Right ventricle myocardium superior (tissue), 1 donor: ENCODE results near the gene ZNF697. TPM values are rescaled to one million over a fixed set of nuclear protein-coding genes. Genes with fewer than 3 reads are reported as not detected.
"Not testable (repeated sequence)": the region's sequence is repeated elsewhere in the genome, so short reads cannot be mapped to it uniquely, and the experiment has no call there.

Experiments
- ATAC-seq: fragments of 200-7000 bp; cut with Tn5 transposase; one replicate; pipeline ENCODE4 v1.9.1; 2020; ENCODE audit warnings: mild to moderate bottlenecking; ENCODE audit not compliant: poor library complexity
- DNase-seq: peaks from one replicate; pipeline ENCODE4 v3.0.0-alpha.2; 2020
- intact Hi-C: fragments of 100-400 bp; cut with DNase I; formaldehyde crosslinking; loops from one replicate; pipeline ENCODE4 v1.11.2; 2022
- long read RNA-seq: library from polyadenylated mRNA; unstranded; transcript quantifications from one replicate; pipeline ENCODE4 v2.0.0, GENCODE V29; 2021
- total RNA-seq: library from RNA; stranded (reverse); fragmentation: NEBNext Ultra II Directional; extraction: Animal tissue kit (Norgen Biotek cat#: 25700); gene quantifications from one replicate; pipeline ENCODE4 v1.2.1, GENCODE V29; 2021
- donor health status: DM: no; HTN: yes; CAD: no; lungs with severe emphysema.

The ZNF697 gene
- 9.2 TPM for total RNA-seq
- long read RNA-seq, partial matches to known transcripts, result 0 of 1 reads
- long read RNA-seq, other reads (novel, unspliced or antisense), result 1 of 1 reads

- peak; percentile 99 for DNase-seq
- ATAC-seq, result peak; percentile 96
- intact Hi-C loops, result no loop called here
Observed at GRCh38 chr1:119647734-119648619, at the start of gene ZNF697. ZNF697 (minus strand) TSS chr1:119648266; CDS start chr1:119626100, 22,166 bp downstream.

- no peak for ATAC-seq
- no peak for DNase-seq
- intact Hi-C loops, result no loop called here
Observed at GRCh38 chr1:119697598-119697997, 49.5 kb upstream of the ZNF697 start.

DNA sequence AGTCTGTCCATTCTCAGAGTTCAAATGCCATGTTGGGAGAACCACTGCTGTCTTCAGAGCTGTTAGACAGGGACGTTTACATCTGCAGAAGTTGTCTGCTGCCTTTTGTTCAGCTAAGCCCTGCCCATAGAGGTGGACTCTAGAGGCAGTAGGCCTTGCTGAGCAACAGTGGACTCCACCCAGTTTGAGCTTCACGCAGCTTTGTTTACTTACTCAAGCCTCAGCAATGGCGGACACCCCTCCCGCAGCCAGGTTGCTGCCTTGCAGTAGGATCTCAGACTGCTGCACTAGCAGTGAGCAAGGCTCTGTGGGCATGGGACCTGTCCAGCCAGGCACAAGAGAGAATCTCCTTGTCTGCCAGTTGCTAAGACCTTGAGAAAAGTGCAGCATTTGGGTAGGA, 48.8 kb upstream of the ZNF697 start:
- intact Hi-C loops, ATAC-seq, DNase-seq: not testable (repeated sequence)

DNA sequence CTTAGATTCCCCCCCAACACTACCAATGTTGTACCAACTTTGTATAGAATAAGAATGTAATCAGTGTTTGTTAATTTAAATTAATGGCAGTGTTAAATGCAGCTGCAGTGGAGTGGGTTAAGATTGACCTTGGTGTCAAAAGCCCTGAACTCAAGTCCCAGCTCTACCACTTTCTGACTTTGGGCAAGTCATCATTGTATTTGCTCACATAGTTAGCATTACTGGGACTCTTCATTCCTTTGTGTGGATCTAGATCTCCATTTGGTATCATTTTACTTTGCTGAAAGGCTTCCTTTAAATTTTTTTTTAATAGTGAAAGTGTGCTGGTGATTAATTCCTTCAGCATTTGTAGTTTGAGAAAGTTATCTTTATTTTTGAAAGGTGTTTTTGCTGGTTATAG, 41.4 kb upstream of the ZNF697 start:
- no peak for DNase-seq
- intact Hi-C loops, result no loop called here
- no peak for ATAC-seq

- ATAC-seq (no peak), DNase-seq (no peak)
- intact Hi-C loops, result no loop called here
Observed at GRCh38 chr1:119688810-119689209, 40.7 kb upstream of the ZNF697 start.

DNA sequence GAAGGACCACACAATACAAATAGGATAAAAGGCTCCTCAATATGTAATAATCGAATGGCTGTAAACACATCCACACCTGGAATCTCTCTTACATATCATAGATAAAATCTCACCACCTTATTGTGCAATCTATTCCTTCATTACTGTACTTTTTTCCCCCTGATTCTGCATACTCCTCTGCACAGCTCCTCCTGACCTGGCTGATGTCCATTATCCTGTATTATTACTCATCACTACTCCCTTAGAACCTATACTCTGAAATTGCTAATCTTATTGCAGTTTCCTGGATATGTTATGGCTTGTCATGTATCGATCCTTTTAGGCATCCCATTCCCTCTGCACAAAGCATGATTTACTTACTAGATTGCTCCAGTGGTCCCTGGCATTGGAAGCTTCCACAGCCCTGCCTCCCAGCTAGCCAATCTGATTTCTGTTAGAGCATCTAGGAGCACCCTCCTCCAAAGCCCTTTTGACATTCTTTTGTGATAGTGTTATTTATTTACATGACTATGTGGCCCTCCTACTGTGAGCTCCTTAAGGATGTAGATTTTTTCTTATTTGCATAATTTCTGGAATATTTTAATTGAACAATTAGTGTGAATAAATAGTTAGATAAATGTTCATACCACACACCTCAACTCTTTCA, 39.5 kb upstream of the ZNF697 start:
- ATAC-seq, result no peak
- no peak for DNase-seq

DNA sequence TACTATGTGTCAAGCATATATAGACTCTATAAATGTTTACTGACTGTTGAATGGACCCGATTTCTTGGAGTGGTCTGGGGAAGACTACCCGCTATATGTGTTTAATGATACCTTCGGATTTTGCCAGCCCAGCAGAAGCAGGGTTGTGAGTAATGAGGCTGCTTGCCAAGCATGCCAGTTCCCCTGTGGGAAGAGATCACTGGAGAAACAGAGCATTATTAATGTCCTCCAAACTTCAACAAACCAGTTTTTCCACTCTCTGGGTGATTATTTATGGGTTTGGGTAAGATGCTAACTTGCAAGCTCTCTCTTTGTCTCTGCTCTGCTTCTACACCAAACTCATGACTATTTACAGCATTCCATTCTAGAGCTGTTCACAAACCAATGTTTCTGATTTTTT, 38.6 kb upstream of the ZNF697 start:
- no peak for ATAC-seq
- intact Hi-C loops, result no loop called here
- DNase-seq, result no peak

More for the DNA sequence above, 39.5 kb upstream of the ZNF697 start:
- intact Hi-C loops, result no loop called here

DNA sequence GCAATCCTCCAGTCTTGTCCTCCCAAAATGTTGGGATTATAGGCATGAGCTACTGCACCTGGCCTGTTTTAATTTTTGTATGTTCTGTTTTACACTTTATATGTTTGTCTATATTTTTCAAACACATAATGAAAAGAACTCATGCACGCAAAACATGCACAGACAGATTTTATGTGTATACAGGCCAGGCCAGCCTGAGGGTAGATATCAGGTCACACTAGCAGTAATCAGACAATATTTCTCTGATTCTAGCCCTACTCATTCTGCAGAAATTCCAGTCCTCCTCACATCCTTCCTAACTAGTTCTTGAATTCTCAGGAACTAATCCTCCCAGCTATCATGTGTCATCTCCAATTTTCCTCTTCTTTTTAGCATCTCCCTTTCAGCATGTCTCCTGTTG, 35.8 kb upstream of the ZNF697 start:
- no peak for ATAC-seq
- intact Hi-C loops, result no loop called here

GRCh38 chr1:119682141-119682540, 34.1 kb upstream of the ZNF697 start:
- DNase-seq (no peak), ATAC-seq (no peak)
- intact Hi-C loops, result no loop called here

More for the DNA sequence above, 35.8 kb upstream of the ZNF697 start:
- no peak for DNase-seq

GRCh38 chr1:119681560-119681959, 33.5 kb upstream of the ZNF697 start:
- ATAC-seq (no peak), DNase-seq (no peak)
- intact Hi-C loops, result no loop called here

- no peak for DNase-seq
- intact Hi-C loops, result no loop called here
- ATAC-seq, result no peak
Observed at GRCh38 chr1:119680723-119681122, 32.7 kb upstream of the ZNF697 start.

GRCh38 chr1:119680193-119680592, 32.1 kb upstream of the ZNF697 start:
- intact Hi-C loops, result no loop called here
- DNase-seq (no peak), ATAC-seq (no peak)

GRCh38 chr1:119679223-119679622, 31.2 kb upstream of the ZNF697 start:
- ATAC-seq, result no peak
- no peak for DNase-seq
- intact Hi-C loops, result no loop called here

GRCh38 chr1:119676571-119677206, 28.6 kb upstream of the ZNF697 start:
- intact Hi-C loops, result no loop called here
- DNase-seq (peak; percentile 43), ATAC-seq (peak; percentile 83)

DNA sequence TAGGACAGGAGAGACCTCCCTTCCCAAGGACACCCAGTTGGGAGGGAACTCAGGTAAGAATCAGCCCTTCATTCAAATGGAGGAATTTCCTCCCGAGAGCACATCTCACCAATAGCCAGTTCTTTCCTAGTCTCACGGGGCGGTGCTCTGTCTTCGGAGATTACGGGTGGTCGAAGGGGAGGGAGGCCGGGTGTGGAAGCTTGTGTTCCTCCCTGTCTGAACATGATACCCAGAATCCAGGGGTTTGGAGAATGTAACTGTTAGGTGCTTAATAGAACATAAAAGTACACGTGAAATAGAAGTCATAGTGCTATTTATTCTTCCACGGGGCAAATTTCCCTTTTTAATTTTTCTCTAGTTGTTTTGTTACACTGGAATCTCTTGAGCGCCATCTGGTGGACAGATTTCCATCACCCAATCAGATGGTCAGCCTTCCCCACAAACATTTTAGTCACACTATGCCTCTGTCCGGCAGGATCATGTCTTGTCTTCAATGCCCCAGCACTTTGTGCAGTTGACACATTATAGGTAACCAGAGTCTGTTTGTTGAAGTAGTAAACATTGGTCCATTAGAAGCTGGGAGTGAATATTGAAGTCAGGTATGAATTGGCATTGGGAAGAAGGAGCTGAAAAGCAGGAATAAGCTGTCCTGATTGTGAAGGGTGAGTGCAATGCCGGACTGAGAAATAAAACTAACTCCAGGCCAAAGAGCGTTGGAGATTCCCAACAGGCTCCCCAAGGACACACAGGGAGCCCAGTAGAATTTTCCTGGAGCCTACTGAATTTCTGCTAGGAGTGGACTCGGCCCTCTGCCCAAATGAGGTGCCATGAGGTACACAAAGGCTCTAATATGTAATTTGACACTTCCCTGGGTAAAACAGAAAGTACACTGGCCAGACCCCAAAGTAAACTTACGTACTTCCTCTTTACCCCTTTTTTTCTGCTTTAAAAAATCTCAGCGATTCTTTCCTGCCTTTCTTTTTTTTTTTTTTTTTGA, 27.6 kb upstream of the ZNF697 start:
- intact Hi-C loops, result no loop called here
- peak; percentile 84 for ATAC-seq
- DNase-seq, result peak; percentile 59

DNA sequence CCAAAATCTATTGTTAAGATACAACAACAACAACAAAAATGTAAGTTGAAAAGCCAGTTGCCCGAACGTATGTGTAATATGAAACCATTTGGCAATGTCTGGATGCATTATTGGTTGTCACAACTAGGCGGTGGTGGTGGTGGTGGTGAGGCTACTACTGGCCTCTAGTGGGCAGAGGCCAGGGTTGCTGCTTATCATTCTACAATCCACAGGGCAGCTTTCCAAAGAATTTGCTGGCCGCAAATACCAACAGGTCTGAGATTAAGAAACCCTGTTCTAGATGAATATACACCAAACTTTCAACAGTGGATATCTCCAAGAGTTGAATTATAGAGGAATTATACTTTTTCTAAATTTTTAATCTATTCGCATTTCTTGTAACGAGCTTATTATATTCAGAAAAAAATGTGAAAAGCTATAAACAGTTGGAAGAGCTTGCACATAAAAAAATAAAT, 26.8 kb upstream of the ZNF697 start:
- intact Hi-C loops, result no loop called here
- DNase-seq, result no peak
- ATAC-seq, result no peak

DNA sequence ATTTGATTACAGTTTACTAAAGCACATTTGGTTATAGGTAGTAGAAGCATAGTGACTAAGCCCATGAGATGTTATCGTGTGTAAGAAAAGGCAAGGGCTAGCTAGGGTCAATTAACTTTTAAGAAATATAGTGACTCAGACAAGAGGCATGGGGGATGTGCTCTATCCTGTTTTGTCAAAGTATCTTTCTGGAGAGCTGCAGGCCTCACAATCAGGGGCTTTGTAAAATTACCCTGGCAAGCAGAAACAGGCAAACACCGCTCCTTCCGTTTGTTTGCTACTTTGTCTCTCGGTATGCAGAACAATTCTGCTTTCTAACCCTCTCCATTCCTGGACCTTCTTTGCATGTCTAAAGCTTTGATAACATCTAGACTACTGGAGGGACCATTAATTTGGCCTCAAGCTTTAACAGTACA, 26.1 kb upstream of the ZNF697 start:
- intact Hi-C loops, result no loop called here
- DNase-seq (no peak), ATAC-seq (no peak)
